ENCODE results near the gene NEK6. TPM values are rescaled to one million over a fixed set of nuclear protein-coding genes. Genes with fewer than 3 reads are reported as not detected.
"Not testable (repeated sequence)": the region's sequence is repeated elsewhere in the genome, so short reads cannot be mapped to it uniquely, and the experiment has no call there.

NEK6 gene
- polyA plus RNA-seq, 1 donor from 2014 or later: 76.2 TPM

- peaks cover 0 to 4% (median 0%) of the 10 kb centered on the region in 3 donors for H3K9me3 Mint-ChIP-seq
- peak overlapping the region; percentile 41 to 90 (median 72) for H3K4me3 Mint-ChIP-seq
- H3K4me1 Mint-ChIP-seq: peaks cover 52 to 78% (median 67%) of the 10 kb centered on the region in 3 donors
- no peaks in the 10 kb centered on the region for H3K27me3 Mint-ChIP-seq
- peak overlapping the region; percentile 89 to 99 (median 98) for H3K27ac Mint-ChIP-seq
- H3K36me3 Mint-ChIP-seq: no peaks in the 10 kb centered on the region
Observed at GRCh38 chr9:124218438-124218982, 39.2 kb upstream of the NEK6 start.

- H3K27ac Mint-ChIP-seq: peak overlapping the region; percentile 89 to 99 (median 98)
Observed at GRCh38 chr9:124218987-124219461, 38.7 kb upstream of the NEK6 start.

GRCh38 chr9:124220946-124221451, 36.8 kb upstream of the NEK6 start:
- peak overlapping the region in 1 of 4 donors; percentile 48 for H3K4me3 Mint-ChIP-seq
- H3K27me3 Mint-ChIP-seq: no peaks in the 10 kb centered on the region
- H3K36me3 Mint-ChIP-seq: no peaks in the 10 kb centered on the region
- H3K27ac Mint-ChIP-seq: peak overlapping the region in 2 of 3 donors; percentile 59 to 61
- H3K4me1 Mint-ChIP-seq: peaks cover 43 to 60% (median 51%) of the 10 kb centered on the region in 3 donors
- H3K9me3 Mint-ChIP-seq: peaks cover 0 to 4% (median 0%) of the 10 kb centered on the region in 3 donors

More at GRCh38 chr9:124218987-124219461, 38.7 kb upstream of the NEK6 start:
- Mint-ChIP-seq H3K27me3 (no peaks in the 10 kb centered on the region), H3K4me1 (peaks cover 52 to 73% (median 66%) of the 10 kb centered on the region in 3 donors), H3K9me3 (peaks cover 0 to 4% (median 0%) of the 10 kb centered on the region in 3 donors), H3K36me3 (no peaks in the 10 kb centered on the region), H3K4me3 (peak overlapping the region; percentile 41 to 90 (median 72))

GRCh38 chr9:124221676-124222075, 36.1 kb upstream of the NEK6 start:
- peaks cover 42 to 57% (median 44%) of the 10 kb centered on the region in 3 donors for H3K4me1 Mint-ChIP-seq
- peak overlapping the region in 1 of 4 donors; percentile 23 for H3K4me3 Mint-ChIP-seq
- peak overlapping the region; percentile 17 to 74 (median 59) for H3K27ac Mint-ChIP-seq
- H3K36me3 Mint-ChIP-seq: no peaks in the 10 kb centered on the region
- no peaks in the 10 kb centered on the region for H3K27me3 Mint-ChIP-seq
- H3K9me3 Mint-ChIP-seq: peaks cover 0 to 4% (median 0%) of the 10 kb centered on the region in 3 donors

- Mint-ChIP-seq H3K27me3 (no peaks in the 10 kb centered on the region), H3K27ac (peak overlapping the region in 1 of 3 donors; percentile 17), H3K4me1 (peaks cover 41 to 54% (median 44%) of the 10 kb centered on the region in 3 donors), H3K9me3 (peaks cover 0 to 4% (median 0%) of the 10 kb centered on the region in 3 donors), H3K4me3 (no peak overlapping the region), H3K36me3 (no peaks in the 10 kb centered on the region)
Observed at GRCh38 chr9:124222109-124222508, 35.6 kb upstream of the NEK6 start.

- peak overlapping the region in 1 of 4 donors; percentile 36 for H3K4me3 Mint-ChIP-seq
- H3K27me3 Mint-ChIP-seq: no peaks in the 10 kb centered on the region
- no peaks in the 10 kb centered on the region for H3K36me3 Mint-ChIP-seq
- H3K4me1 Mint-ChIP-seq: peaks cover 32 to 45% (median 35%) of the 10 kb centered on the region in 3 donors
- peaks cover 0 to 4% (median 0%) of the 10 kb centered on the region in 3 donors for H3K9me3 Mint-ChIP-seq
- no peak overlapping the region for H3K27ac Mint-ChIP-seq
Observed at GRCh38 chr9:124222918-124223720, 34.6 kb upstream of the NEK6 start.

GRCh38 chr9:124225945-124226344, 31.8 kb upstream of the NEK6 start:
- H3K27me3 Mint-ChIP-seq: no peaks in the 10 kb centered on the region
- peaks cover 13 to 27% (median 19%) of the 10 kb centered on the region in 3 donors for H3K4me1 Mint-ChIP-seq
- peaks cover 0 to 4% (median 0%) of the 10 kb centered on the region in 3 donors for H3K9me3 Mint-ChIP-seq
- H3K36me3 Mint-ChIP-seq: no peaks in the 10 kb centered on the region
- no peak overlapping the region for H3K4me3 Mint-ChIP-seq
- H3K27ac Mint-ChIP-seq: no peak overlapping the region

GRCh38 chr9:124228516-124228915, 29.2 kb upstream of the NEK6 start:
- Mint-ChIP-seq H3K36me3 (no peaks in the 10 kb centered on the region), H3K4me3 (no peak overlapping the region), H3K27ac (no peak overlapping the region), H3K27me3 (no peaks in the 10 kb centered on the region), H3K4me1 (peaks cover 8 to 15% (median 8%) of the 10 kb centered on the region in 3 donors), H3K9me3 (peaks cover 0 to 1% (median 0%) of the 10 kb centered on the region in 3 donors)

GRCh38 chr9:124231095-124231737, 26.5 kb upstream of the NEK6 start:
- Mint-ChIP-seq H3K27ac (no peak overlapping the region), H3K4me3 (no peak overlapping the region), H3K27me3 (no peaks in the 10 kb centered on the region), H3K36me3 (no peaks in the 10 kb centered on the region), H3K9me3 (peaks cover 0 to 1% (median 0%) of the 10 kb centered on the region in 3 donors), H3K4me1 (peaks cover 4 to 10% (median 6%) of the 10 kb centered on the region in 3 donors)

GRCh38 chr9:124238546-124239140, 19.1 kb upstream of the NEK6 start:
- Mint-ChIP-seq H3K36me3 (no peaks in the 10 kb centered on the region), H3K4me1 (peaks cover 26 to 30% (median 28%) of the 10 kb centered on the region in 3 donors), H3K27ac (peak overlapping the region; percentile 32 to 91 (median 52)), H3K27me3 (no peaks in the 10 kb centered on the region), H3K9me3 (no peaks in the 10 kb centered on the region), H3K4me3 (peak overlapping the region; percentile 3 to 81 (median 42))

- H3K36me3 Mint-ChIP-seq: no peaks in the 10 kb centered on the region
- peak overlapping the region; percentile 32 to 91 (median 52) for H3K27ac Mint-ChIP-seq
- no peaks in the 10 kb centered on the region for H3K27me3 Mint-ChIP-seq
- peaks cover 28 to 30% (median 28%) of the 10 kb centered on the region in 3 donors for H3K4me1 Mint-ChIP-seq
- H3K9me3 Mint-ChIP-seq: no peaks in the 10 kb centered on the region
- peak overlapping the region in 3 of 4 donors; percentile 2 to 81 (median 51) for H3K4me3 Mint-ChIP-seq
Observed at GRCh38 chr9:124239249-124240073, 18.3 kb upstream of the NEK6 start.

GRCh38 chr9:124242331-124243194, 15.2 kb upstream of the NEK6 start:
- Mint-ChIP-seq H3K9me3 (no peaks in the 10 kb centered on the region), H3K4me3 (peak overlapping the region in 1 of 4 donors; percentile 92), H3K27me3 (no peaks in the 10 kb centered on the region)

GRCh38 chr9:124247393-124247792, 10.4 kb upstream of the NEK6 start:
- peaks cover 0 to 11% (median 4%) of the 10 kb centered on the region in 3 donors for H3K4me1 Mint-ChIP-seq
- H3K27ac Mint-ChIP-seq: peak overlapping the region in 1 of 3 donors; percentile 39
- H3K9me3 Mint-ChIP-seq, H3K36me3 Mint-ChIP-seq, H3K4me3 Mint-ChIP-seq, H3K27me3 Mint-ChIP-seq: not testable (repeated sequence)

More at GRCh38 chr9:124242331-124243194, 15.2 kb upstream of the NEK6 start:
- Mint-ChIP-seq H3K27ac (peak overlapping the region in 1 of 3 donors; percentile 13), H3K4me1 (peaks cover 25 to 28% (median 28%) of the 10 kb centered on the region in 3 donors), H3K36me3 (no peaks in the 10 kb centered on the region)
